Smooth muscle cell of the brain vasculature (primary cell): ENCODE results near the gene FAM217B.

Experiments
- DNase-seq: peaks from one replicate; pipeline ENCODE4 v3.0.0-alpha.2; 2012; ENCODE audit warnings: low read depth, low spot score

Gene FAM217B

GRCh38 chr20:59940129-59940955 lies at the start of gene FAM217B, which contains the start of gene PPP1R3D:
Gene FAM217B, plus strand, starts transcription at chr20:59940389. Its CDS starts 3,555 bp downstream, at chr20:59943944.
Gene PPP1R3D, minus strand, starts transcription at chr20:59940305. Its CDS starts 374 bp downstream, at chr20:59939931.
- DNase-seq, result peak; percentile 94

GRCh38 chr20:59891581-59891980 lies 48.6 kb upstream of the FAM217B start:
- no peak for DNase-seq

GRCh38 chr20:59895908-59896307 lies 44.3 kb upstream of the FAM217B start:
- no peak for DNase-seq

GRCh38 chr20:59902470-59902869 lies 37.7 kb upstream of the FAM217B start:
- DNase-seq, result no peak

- no peak for DNase-seq
Measured at GRCh38 chr20:59903621-59904020, 36.6 kb upstream of the FAM217B start.

- no peak for DNase-seq
Measured at GRCh38 chr20:59908855-59909254, 31.3 kb upstream of the FAM217B start.

GRCh38 chr20:59911041-59911440 lies 29.1 kb upstream of the FAM217B start:
- no peak for DNase-seq

- no peak for DNase-seq
Measured at GRCh38 chr20:59912609-59913008, 27.6 kb upstream of the FAM217B start.

GRCh38 chr20:59920944-59921343 lies 19.2 kb upstream of the FAM217B start:
- DNase-seq, result no peak

- no peak for DNase-seq
Measured at GRCh38 chr20:59923514-59923913, 16.7 kb upstream of the FAM217B start.

GRCh38 chr20:59925359-59925758 lies 14.8 kb upstream of the FAM217B start:
- DNase-seq, result no peak

GRCh38 chr20:59925899-59926298 lies 14.3 kb upstream of the FAM217B start:
- no peak for DNase-seq

- no peak for DNase-seq
Measured at GRCh38 chr20:59931511-59932312, 8.5 kb upstream of the FAM217B start.

GRCh38 chr20:59932616-59933295 lies 7.4 kb upstream of the FAM217B start:
- DNase-seq, result no peak

- DNase-seq, result no peak
Measured at GRCh38 chr20:59933296-59933848, 6.8 kb upstream of the FAM217B start, which contains the start of gene SYCP2. Gene SYCP2, minus strand, starts transcription at chr20:59933637. Its CDS starts 11,224 bp downstream, at chr20:59922413.

- no peak for DNase-seq
Measured at GRCh38 chr20:59933849-59934585, 6.2 kb upstream of the FAM217B start.

GRCh38 chr20:59935457-59936185 lies 4.6 kb upstream of the FAM217B start:
- DNase-seq, result no peak

- no peak for DNase-seq
Measured at GRCh38 chr20:59936409-59936808, 3.8 kb upstream of the FAM217B start.

GRCh38 chr20:59937150-59937549 lies 3.0 kb upstream of the FAM217B start:
- DNase-seq, result no peak

GRCh38 chr20:59938221-59938620 lies 2.0 kb upstream of the FAM217B start:
- DNase-seq, result no peak
